Effector memory CD8-positive, alpha-beta T cell (primary cell): ENCODE results near the gene NOXA1.
A peak's percentile ranks its signal among the peaks of the same experiment; 100 is the strongest.

Source experiments
- ATAC-seq: fragments of 150-1000 bp; cut with Tn5 transposase; replicated peaks from 2 replicates; pipeline ENCODE4 v1.10.0; 2021; ENCODE audit warnings: mild to moderate bottlenecking, moderate library complexity
- DNase-seq, 3 experiments: peaks; one replicate each; pipeline ENCODE4 v3.0.0; 2021
- H3K27ac Mint-ChIP-seq, 2 donors: one replicate each; pipeline ENCODE4 v1.8.0; 2022; ENCODE audit warnings: mild to moderate bottlenecking in 2 of 2, mixed read lengths in 2 of 2, moderate library complexity in 2 of 2
- H3K27me3 Mint-ChIP-seq, 2 donors: one replicate each; pipeline ENCODE4 v1.8.0; 2022; ENCODE audit warnings: mixed read lengths in 2 of 2
- H3K36me3 Mint-ChIP-seq: one replicate; pipeline ENCODE4 v1.8.0; 2022; ENCODE audit warnings: mild to moderate bottlenecking, moderate library complexity, mixed read lengths; ENCODE audit not compliant: insufficient read depth
- H3K4me1 Mint-ChIP-seq, 2 donors: one replicate each; pipeline ENCODE4 v1.8.0; 2022; ENCODE audit warnings: low read depth in 2 of 2, mixed read lengths in 2 of 2
- H3K4me3 Mint-ChIP-seq, 2 donors: one replicate each; pipeline ENCODE4 v1.8.0; 2022; ENCODE audit warnings: mild to moderate bottlenecking in 2 of 2, mixed read lengths in 2 of 2, moderate library complexity in 2 of 2
- H3K9me3 Mint-ChIP-seq, 2 donors: one replicate each; pipeline ENCODE4 v1.8.0; 2022; ENCODE audit warnings: mixed read lengths in 2 of 2

NOXA1 gene

GRCh38 chr9:137478962-137479861, 56.0 kb downstream of the NOXA1 start:
- no peaks in the 10 kb centered on the region for H3K27me3 Mint-ChIP-seq
- peaks cover 4 to 13% of the 10 kb centered on the region in 2 donors for H3K9me3 Mint-ChIP-seq
- no peak overlapping the region for H3K4me3 Mint-ChIP-seq
- no peaks in the 10 kb centered on the region for H3K36me3 Mint-ChIP-seq
- ATAC-seq = no peak
- no peak for DNase-seq
- H3K27ac Mint-ChIP-seq = no peak overlapping the region
- H3K4me1 Mint-ChIP-seq = peaks cover 1 to 8% of the 10 kb centered on the region in 2 donors

- Mint-ChIP-seq H3K4me3 (no peak overlapping the region), H3K4me1 (peaks cover 1 to 8% of the 10 kb centered on the region in 2 donors), H3K36me3 (no peaks in the 10 kb centered on the region), H3K27me3 (no peaks in the 10 kb centered on the region), H3K27ac (no peak overlapping the region), H3K9me3 (peaks cover 2 to 9% of the 10 kb centered on the region in 2 donors)
- ATAC-seq (no peak), DNase-seq (no peak)
Measured at GRCh38 chr9:137479892-137480685, 56.9 kb downstream of the NOXA1 start.

DNA sequence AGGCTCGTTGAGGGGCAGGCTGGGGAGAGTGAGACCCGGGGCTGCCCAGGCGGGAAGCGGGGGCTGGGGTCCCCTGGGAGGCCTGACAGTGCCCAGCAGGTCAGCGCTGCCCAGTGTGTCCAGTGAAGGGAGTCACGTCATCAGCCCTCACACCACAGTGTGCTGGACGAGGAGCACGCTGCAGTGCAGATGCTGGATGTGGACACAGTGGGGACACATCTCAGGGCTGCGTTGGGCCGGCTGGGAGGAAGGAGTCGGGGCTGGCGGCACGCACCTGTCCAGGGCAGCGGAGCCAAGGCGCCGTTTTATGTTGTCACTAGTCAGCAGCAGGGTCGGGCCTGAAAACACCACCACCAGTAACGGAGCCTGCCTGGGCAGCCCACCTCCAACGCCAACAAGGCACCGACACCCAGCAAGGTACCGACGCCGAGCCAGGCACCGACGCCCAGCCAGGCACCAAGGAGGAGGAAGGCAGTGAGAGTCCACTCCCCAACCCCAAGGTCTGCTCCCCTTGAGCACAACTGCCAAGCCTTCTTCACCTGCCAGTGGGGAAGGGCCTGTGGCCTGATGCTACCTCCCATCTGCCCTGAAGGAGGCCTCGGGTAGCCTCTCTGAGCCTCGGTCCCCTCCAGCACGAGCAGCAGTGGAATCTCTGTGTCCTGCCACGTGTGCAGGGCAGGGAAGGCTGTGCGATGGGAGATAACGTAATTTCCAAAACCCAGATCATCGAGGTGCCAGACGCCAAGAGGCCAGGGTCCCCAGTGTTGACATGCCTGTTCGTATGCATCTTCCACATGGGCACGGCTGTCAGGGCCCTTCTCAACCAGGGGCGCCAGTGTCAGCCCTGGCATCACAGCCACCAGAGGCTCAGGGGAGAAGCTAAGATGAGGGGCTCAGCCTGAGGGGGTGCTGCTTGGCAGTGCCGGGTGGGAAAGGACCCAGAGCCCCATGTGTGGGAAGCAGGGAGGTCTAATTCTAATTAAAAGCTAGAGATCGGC, 57.8 kb downstream of the NOXA1 start:
- ATAC-seq = no peak
- Mint-ChIP-seq H3K9me3 (peaks cover 0 to 4% of the 10 kb centered on the region in 2 donors), H3K27ac (no peak overlapping the region), H3K36me3 (no peaks in the 10 kb centered on the region), H3K4me3 (no peak overlapping the region), H3K27me3 (no peaks in the 10 kb centered on the region), H3K4me1 (peaks cover 1 to 8% of the 10 kb centered on the region in 2 donors)
- no peak for DNase-seq

GRCh38 chr9:137482094-137482781, 59.0 kb downstream of the NOXA1 start:
- DNase-seq (no peak), ATAC-seq (no peak)
- Mint-ChIP-seq H3K4me1 (peaks cover 1 to 8% of the 10 kb centered on the region in 2 donors), H3K27me3 (no peaks in the 10 kb centered on the region), H3K9me3 (no peaks in the 10 kb centered on the region), H3K4me3 (peak overlapping the region in 1 of 2 donors; percentile 13), H3K36me3 (no peaks in the 10 kb centered on the region), H3K27ac (peak overlapping the region in 1 of 2 donors; percentile 8)
